Measurements from ENCODE around the gene CHRM1. TPM values are rescaled to one million over a fixed set of nuclear protein-coding genes. Genes with fewer than 3 reads are reported as not detected.
"Not testable (repeated sequence)": the region's sequence is repeated elsewhere in the genome, so short reads cannot be mapped to it uniquely, and the experiment has no call there.

The CHRM1 gene
- total RNA-seq, 2 donors from 2014 or later = not detected

DNA sequence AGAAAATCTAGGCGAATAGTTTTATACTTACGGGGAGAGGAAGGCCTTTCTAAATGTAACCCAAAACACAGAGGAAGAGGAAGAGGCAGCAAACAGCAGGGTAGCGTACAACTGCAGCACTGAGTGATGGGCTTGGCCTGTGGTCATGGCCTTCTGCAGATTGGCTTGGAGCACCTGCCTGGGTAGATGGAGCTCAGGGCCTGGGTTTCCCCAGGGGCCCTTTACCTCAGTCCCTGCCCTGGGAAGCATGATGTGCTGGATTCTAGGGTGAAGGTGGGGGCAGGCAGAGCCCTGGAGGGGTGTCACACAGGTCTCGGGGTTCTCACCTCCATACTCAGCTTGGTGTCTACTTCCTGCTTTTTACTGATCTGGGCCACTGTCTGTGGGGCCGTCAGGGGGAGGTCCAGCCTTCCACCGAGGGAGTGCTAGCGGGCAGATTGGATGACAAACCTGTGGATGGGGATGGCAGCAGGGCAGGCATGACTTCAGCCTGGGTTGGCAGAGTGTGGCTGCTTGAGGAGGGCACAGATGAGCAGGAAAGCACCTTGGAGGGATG, 27.7 kb upstream of the CHRM1 start:
- DNase-seq = no peak
- 93 to 95% methylated on average over 2 to 7 of the region's 7 CpGs for WGBS, 2 experiments (ENCODE audit: insufficient coverage in 1 of 2, insufficient read length in 1 of 2)
- Histone ChIP-seq H3K36me3 (ENCODE audit: control insufficient read depth, insufficient read depth, low read length) (no peaks in the 10 kb centered on the region), H3K9ac (ENCODE audit: extremely low read depth, low read length, poor library complexity, severe bottlenecking) (no peak overlapping the region), H3K27me3 (ENCODE audit: control insufficient read depth, insufficient read depth, low read length, poor library complexity, severe bottlenecking) (no peaks in the 10 kb centered on the region), H3K27ac (ENCODE audit: low read depth, low read length) (no peak overlapping the region), H3K9me3 (ENCODE audit: control insufficient read depth, low read length) (no peaks in the 10 kb centered on the region), H3K4me1 (ENCODE audit: control insufficient read depth, insufficient read depth, low read length) (no peaks in the 10 kb centered on the region), H3K4me3 (ENCODE audit: low read length) (no peak overlapping the region)
- Mint-ChIP-seq H3K36me3 (ENCODE audit: low read depth) (no peaks in the 10 kb centered on the region), H3K4me1 (no peaks in the 10 kb centered on the region), H3K27me3 (ENCODE audit: insufficient read depth) (no peaks in the 10 kb centered on the region), H3K27ac (no peak overlapping the region), H3K4me3 (no peak overlapping the region), H3K9me3 (peaks cover 4% of the 10 kb centered on the region)
- TF ChIP-seq, protein P1, sequence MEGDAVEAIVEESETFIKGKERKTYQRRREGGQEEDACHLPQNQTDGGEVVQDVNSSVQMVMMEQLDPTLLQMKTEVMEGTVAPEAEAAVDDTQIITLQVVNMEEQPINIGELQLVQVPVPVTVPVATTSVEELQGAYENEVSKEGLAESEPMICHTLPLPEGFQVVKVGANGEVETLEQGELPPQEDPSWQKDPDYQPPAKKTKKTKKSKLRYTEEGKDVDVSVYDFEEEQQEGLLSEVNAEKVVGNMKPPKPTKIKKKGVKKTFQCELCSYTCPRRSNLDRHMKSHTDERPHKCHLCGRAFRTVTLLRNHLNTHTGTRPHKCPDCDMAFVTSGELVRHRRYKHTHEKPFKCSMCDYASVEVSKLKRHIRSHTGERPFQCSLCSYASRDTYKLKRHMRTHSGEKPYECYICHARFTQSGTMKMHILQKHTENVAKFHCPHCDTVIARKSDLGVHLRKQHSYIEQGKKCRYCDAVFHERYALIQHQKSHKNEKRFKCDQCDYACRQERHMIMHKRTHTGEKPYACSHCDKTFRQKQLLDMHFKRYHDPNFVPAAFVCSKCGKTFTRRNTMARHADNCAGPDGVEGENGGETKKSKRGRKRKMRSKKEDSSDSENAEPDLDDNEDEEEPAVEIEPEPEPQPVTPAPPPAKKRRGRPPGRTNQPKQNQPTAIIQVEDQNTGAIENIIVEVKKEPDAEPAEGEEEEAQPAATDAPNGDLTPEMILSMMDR (conservative IDR thresholded peaks at IDR 0.05) = no peak

DNA sequence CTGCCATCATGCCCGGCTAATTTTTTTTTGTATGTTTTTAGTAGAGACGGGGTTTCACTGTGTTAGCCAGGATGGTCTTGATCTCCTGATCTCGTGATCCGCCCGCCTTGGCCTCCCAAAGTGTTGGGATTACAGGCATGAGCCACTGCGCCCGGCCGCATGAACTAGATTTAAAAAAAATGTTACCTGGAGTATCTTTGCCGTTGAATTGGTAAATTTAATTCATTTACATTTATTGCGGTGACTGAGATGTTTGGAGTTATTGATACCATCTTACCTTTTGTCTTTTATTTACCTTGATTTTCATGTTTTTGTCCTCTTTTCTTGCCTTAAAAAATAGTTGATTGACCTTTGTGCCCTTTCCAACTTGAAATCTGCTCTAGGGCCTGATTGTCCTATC, 24.4 kb upstream of the CHRM1 start:
- not testable (repeated sequence) for H3K4me3 Mint-ChIP-seq; H3K27me3 ChIP-seq (ENCODE audit: control insufficient read depth, insufficient read depth, low read length, poor library complexity, severe bottlenecking); H3K4me1 Mint-ChIP-seq; H3K27ac Mint-ChIP-seq; H3K4me1 ChIP-seq (ENCODE audit: control insufficient read depth, insufficient read depth, low read length); H3K27me3 Mint-ChIP-seq (ENCODE audit: insufficient read depth); H3K9ac ChIP-seq (ENCODE audit: extremely low read depth, low read length, poor library complexity, severe bottlenecking); H3K36me3 Mint-ChIP-seq (ENCODE audit: low read depth); H3K9me3 Mint-ChIP-seq; H3K27ac ChIP-seq (ENCODE audit: low read depth, low read length); DNase-seq; H3K36me3 ChIP-seq (ENCODE audit: control insufficient read depth, insufficient read depth, low read length); H3K9me3 ChIP-seq (ENCODE audit: control insufficient read depth, low read length); H3K4me3 ChIP-seq (ENCODE audit: low read length)
- 96 to 98% methylated on average over 7 to 9 of the region's 10 CpGs for WGBS, 2 experiments (ENCODE audit: insufficient coverage in 1 of 2, insufficient read length in 1 of 2)

DNA sequence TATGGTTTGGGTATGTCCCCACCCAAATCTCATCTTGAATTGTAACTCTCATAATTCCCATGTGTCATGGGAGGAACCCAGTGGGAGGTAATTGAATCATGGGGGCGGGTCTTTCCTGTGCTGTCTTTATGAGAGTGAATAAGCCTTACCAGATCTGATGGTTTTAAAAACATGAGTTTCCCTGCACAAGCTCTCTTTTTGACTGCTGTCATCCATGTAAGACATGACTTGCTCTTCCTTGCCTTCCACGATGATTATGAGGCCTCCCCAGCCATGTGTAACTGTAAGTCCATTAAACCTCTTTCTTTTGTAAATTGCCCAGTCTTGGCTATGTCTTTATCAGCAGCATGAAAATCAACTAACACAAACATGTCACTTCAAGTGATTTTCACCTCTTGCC, 16.4 kb upstream of the CHRM1 start:
- not testable (repeated sequence) for H3K27ac ChIP-seq (ENCODE audit: low read depth, low read length); H3K9me3 ChIP-seq (ENCODE audit: control insufficient read depth, low read length); H3K4me3 ChIP-seq (ENCODE audit: low read length); H3K36me3 ChIP-seq (ENCODE audit: control insufficient read depth, insufficient read depth, low read length); H3K4me3 Mint-ChIP-seq; H3K27me3 ChIP-seq (ENCODE audit: control insufficient read depth, insufficient read depth, low read length, poor library complexity, severe bottlenecking); H3K36me3 Mint-ChIP-seq (ENCODE audit: low read depth); H3K4me1 ChIP-seq (ENCODE audit: control insufficient read depth, insufficient read depth, low read length); H3K4me1 Mint-ChIP-seq; H3K9ac ChIP-seq (ENCODE audit: extremely low read depth, low read length, poor library complexity, severe bottlenecking); H3K9me3 Mint-ChIP-seq; DNase-seq; H3K27ac Mint-ChIP-seq
- peaks cover 13% of the 10 kb centered on the region for H3K27me3 Mint-ChIP-seq (ENCODE audit: insufficient read depth)
- WGBS, 2 experiments (ENCODE audit: insufficient coverage in 1 of 2, insufficient read length in 1 of 2) = 85 to 90% methylated on average over 1 to 2 of the region's 2 CpGs

DNA sequence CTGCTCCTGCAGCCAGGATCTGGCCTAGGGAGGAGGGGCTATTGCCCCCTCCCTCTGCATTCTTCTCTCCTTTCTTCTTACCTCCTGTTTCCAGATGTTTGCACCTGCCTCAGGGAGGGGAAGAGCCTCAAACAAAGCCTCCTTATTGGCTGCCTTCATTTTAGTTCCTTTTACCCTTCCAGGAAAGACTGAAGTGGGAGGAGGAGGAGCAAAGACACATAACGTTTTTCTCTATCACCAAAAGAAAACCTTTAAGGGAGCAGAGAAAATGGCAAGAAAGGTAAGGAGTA, 13.3 kb upstream of the CHRM1 start:
- H3K27ac ChIP-seq (ENCODE audit: low read depth, low read length) = no peak overlapping the region
- no peak overlapping the region for H3K4me3 Mint-ChIP-seq
- no peak overlapping the region for H3K27ac Mint-ChIP-seq
- WGBS, 2 experiments (ENCODE audit: insufficient coverage in 1 of 2, insufficient read length in 1 of 2) = no CpG with 5 or more reads among the region's 1 CpG
- H3K4me1 Mint-ChIP-seq = peaks cover 10% of the 10 kb centered on the region
- H3K36me3 Mint-ChIP-seq (ENCODE audit: low read depth) = no peaks in the 10 kb centered on the region
- H3K9ac ChIP-seq (ENCODE audit: extremely low read depth, low read length, poor library complexity, severe bottlenecking) = no peak overlapping the region
- no peak for DNase-seq
- H3K4me3 ChIP-seq (ENCODE audit: low read length) = no peak overlapping the region
- H3K4me1 ChIP-seq (ENCODE audit: control insufficient read depth, insufficient read depth, low read length) = no peaks in the 10 kb centered on the region
- TF ChIP-seq, protein P1 (conservative IDR thresholded peaks at IDR 0.05) = no peak
- H3K9me3 Mint-ChIP-seq = peaks cover 4% of the 10 kb centered on the region
- peaks cover 1% of the 10 kb centered on the region for H3K27me3 ChIP-seq (ENCODE audit: control insufficient read depth, insufficient read depth, low read length, poor library complexity, severe bottlenecking)
- no peaks in the 10 kb centered on the region for H3K9me3 ChIP-seq (ENCODE audit: control insufficient read depth, low read length)
- H3K36me3 ChIP-seq (ENCODE audit: control insufficient read depth, insufficient read depth, low read length) = no peaks in the 10 kb centered on the region
- peaks cover 21% of the 10 kb centered on the region for H3K27me3 Mint-ChIP-seq (ENCODE audit: insufficient read depth)

All from endodermal cell (in vitro differentiated cells).